ENCODE data around the gene KIF1A.

Gene KIF1A

DNA sequence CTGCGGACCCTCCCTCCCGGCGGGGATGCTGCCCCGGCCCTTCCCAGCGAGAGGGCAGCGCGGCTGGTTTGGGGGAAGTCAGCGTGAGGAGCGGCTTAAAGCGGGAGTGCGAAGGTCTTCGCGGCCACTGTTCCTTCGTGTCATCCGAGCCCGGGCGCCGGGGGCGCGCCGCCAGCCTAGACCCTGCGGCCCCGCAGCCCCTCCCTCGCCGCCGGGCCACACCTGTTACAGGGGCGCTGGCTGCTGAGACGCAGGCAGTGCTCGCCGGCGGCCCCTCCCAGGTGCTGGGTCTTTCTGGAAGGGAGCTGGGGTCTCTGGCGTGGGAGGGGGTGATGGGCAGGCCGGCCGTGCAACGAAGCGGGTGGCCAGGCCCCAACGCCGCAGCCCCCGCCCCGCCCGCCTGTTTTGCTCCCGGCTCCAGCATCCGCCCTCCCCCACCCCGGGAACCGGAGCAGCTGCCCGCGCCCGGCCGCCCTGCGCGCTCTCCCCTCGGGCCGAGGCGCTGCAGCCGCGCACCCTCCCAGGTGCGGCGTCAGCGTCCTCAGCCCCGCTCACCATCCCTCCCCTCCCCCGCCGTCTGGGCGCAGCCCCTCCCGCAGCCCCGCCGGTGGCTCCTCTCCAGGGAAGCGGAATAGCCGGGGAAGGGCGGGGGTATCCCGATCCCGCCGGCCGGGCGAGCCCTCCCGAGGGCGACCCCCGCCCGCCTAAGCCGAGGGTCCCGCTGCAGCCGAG, 727 bp downstream of the KIF1A start:
- DNase-seq (ENCODE audit: low read depth in 2 of 2): no peak

DNA sequence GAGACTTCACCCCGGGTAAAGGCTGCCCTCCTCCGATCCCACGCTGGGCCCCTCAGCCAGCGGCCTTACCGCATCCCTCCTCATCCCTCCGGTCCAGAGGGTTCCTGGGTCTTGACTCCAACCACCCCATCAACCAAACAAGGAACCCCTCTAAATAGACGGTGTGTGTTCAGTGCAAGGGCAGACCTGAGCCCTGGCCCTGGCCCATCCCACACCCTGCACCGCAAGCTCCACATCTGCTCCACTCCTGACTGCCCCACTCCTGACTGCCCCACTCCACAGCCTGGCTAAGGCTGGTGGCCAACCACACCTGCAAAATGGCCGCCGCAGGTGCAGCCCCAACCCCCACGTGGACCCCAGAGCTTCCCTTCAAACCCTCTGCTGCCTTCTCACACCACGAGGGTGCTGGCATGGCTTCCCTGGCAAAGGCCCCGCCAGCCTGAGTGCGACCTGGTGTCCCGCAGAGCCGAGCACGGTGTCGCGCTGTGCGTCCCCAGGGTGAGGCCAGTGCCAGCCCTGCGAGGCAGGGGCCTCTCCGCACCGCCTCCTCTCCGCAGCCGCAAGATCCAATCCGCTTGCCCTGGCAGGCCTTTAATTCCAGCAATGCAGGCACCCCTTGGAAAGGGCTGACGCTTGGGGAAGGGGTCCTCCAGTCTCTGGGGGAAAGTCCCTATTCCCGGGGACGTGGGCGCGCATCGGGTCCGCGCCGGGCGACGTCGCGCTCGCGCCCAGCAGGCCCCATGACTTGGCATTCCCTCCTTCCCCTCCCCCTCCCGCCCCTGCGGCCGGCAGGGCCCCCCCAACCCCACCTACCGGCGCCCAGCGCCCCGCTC, 1.5 kb downstream of the KIF1A start:
- DNase-seq (ENCODE audit: low read depth in 2 of 2): no peak

DNA sequence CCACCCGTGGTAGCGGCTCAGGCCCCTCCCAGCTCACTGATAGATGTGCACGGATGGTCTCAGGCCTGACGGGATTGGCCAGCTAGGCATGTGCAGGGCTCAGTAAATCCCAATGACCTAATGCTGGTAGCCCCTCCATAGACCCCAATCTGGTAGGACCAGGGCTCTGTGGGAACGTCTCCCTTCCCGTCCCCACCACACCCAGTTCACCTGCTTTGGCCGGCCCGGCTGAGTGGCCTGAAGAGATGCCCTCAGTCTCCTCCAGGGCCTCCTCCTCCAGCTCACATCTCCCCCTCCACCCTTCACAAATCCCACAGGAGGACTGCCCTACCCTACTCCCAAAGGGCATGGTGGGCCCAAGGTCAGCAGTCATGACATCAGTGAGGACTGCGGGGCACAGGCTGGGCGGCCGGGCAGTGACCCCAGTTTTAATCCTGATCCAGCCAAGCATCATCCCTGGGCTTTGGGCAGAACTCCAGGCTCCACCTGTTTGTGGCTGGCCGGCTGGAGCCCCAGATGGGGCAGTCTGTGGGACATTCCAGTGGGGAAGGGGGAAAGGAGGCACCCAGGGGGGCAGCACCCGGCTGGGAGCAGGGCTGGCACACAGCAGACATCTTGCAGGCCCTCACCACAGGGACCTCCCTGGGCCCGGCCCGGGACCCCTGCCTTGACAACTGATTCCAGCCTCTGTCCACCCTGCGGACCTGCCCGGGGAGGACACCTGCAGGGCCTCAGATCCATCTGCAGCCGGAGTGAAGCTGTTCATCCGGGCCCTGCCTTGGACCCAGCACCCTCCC, 2.3 kb downstream of the KIF1A start:
- DNase-seq (ENCODE audit: low read depth in 2 of 2): no peak

GRCh38 chr2:240816584-240817495, 3.2 kb downstream of the KIF1A start:
- DNase-seq (ENCODE audit: low read depth in 2 of 2): no peak

- DNase-seq (ENCODE audit: low read depth in 2 of 2): no peak
These were observed 4.0 kb downstream of the KIF1A start for GRCh38 chr2:240815761-240816583.

GRCh38 chr2:240814946-240815760, 4.9 kb downstream of the KIF1A start:
- no peak for DNase-seq (ENCODE audit: low read depth in 2 of 2)

GRCh38 chr2:240814280-240814679, 5.7 kb downstream of the KIF1A start:
- no peak for DNase-seq (ENCODE audit: low read depth in 2 of 2)

DNA sequence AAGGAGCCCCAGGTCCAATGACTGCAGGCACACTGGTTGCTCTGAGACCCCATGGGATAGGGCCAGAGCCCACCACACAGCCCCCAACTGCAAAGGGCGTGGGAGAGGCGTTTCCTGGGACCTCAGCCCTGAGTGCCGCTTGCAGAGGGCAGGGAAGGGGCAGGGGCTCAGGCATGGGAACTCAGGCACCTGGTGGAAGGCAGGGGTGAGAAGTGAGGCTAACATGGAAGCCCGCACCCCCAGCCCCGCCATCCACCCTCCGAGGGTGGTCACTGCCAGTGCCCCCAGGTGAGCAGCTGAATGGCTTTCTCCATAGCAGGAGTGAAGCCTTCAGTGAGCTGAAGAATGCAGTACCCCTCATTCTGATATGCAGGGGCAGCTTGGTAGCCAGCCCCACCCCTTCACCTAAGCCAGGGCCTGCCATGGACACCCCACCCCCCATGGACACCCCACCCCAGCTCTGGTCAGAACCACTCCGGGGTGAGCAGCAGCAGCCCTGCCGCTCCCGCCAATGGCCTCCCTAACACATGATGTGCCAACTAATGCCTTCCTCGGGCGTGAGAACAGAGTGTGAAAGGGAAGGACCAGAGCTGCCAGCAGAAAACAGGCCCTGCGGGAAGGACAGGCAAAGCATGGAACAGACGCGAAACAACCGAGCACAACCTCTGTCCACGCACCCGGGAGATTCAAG, 6.6 kb downstream of the KIF1A start:
- no peak for DNase-seq (ENCODE audit: low read depth in 2 of 2)

GRCh38 chr2:240812721-240813120, 7.3 kb downstream of the KIF1A start:
- DNase-seq (ENCODE audit: low read depth in 2 of 2): no peak

- DNase-seq (ENCODE audit: low read depth in 2 of 2): no peak
These were observed 7.7 kb downstream of the KIF1A start for GRCh38 chr2:240812301-240812680.

DNA sequence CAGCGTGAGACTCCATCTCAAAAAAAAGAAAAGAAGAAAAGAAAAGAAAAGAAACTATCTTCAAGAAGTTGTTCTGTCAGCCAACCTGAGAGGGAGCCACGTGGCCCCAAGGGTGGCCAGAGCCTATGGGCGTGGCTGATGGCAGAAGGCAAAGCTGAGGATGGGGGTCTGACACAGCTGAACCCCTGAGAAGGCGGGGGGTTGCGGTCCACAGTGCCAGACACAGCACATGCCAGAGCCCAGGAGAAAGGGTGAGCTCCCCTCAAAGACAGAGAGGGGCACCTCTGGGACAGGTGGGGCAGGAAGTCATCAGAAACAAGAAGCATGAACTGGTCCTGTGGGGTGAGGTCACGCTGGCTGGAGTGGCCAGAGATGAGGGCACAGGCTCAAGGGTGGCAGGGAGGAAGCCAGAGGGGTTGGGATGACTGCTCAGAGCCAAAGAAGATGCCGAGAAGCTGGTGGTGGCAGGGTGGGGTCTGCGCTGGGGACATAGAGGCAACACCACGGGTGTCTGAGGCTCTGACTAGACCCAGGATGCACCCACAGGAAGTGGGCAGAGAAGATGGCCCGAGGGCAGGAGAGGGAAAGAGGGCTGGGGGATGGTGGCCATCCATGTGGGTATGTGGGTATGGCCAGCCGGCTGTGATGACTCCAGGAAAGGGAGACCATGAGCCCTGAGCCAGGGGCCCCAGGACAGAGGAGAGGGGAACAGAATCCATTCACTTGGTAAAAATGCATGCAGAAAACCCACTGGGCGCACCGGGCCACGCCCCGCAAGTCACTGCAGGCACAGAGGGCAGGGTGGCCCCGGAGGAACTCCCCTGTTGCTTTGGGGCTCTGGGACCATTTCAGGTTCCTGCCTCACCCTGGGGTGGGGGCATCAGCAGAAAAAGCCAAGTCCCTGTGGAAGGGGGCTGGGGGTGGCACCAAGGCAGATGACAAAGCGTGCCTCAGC, 8.4 kb downstream of the KIF1A start:
- no peak for DNase-seq (ENCODE audit: low read depth in 2 of 2)

- no peak for DNase-seq (ENCODE audit: low read depth in 2 of 2)
These were observed 9.4 kb downstream of the KIF1A start for GRCh38 chr2:240810621-240811020.

- no peak for DNase-seq (ENCODE audit: low read depth in 2 of 2)
These were observed 9.8 kb downstream of the KIF1A start for GRCh38 chr2:240810199-240810598.

DNA sequence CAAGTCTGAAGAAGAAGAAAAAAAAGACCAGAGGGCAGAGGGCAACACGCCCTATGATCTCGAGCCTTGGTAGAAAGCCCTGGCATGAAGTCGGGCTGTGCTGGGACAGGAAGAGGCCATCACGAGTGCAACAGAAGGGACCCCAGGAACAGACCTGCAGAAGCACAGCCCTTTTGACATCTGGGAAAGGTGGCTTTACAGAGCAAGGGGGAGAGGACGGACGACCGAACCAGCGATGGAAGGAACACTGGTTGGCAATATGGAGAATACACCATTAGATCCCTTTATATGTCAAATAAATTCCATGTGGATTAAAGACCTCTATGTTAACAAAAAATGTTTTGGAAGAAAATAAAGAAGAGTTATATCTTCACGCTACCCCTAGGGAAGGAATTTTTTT, 10.7 kb downstream of the KIF1A start:
- no peak for DNase-seq (ENCODE audit: low read depth in 2 of 2)

GRCh38 chr2:240806459-240806858, 13.6 kb downstream of the KIF1A start:
- DNase-seq (ENCODE audit: low read depth in 2 of 2): no peak

DNA sequence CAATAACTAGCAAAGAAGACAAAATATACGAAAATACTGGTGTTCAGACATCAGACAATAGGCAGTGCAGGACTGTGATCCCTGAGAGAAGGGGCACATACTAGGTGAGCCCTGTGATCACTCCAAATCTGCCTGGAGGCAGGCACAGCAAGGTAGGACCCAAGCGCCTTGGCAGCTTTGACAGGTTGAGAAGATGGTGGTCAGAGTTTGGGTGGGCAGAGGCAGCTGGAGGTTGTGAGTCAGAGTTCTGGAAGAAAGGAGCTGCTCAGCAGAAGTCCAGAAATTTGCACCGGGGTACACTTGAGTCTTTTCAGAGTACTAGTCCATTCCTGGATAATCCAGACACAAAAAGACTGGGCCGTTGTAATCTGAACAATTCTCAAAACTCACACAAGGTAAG, 14.0 kb downstream of the KIF1A start:
- no peak for DNase-seq (ENCODE audit: low read depth in 2 of 2)

GRCh38 chr2:240803191-240803590, 16.8 kb downstream of the KIF1A start:
- DNase-seq (ENCODE audit: low read depth in 2 of 2): no peak

All from activated CD4-positive, alpha-beta T cell treated with anti-CD3 and anti-CD28 coated beads for 24 hours (primary cell).